Lower leg skin (tissue), 3 donors: ENCODE results near the gene ABCD2.

ENCODE experiments used
- POLR2A ChIP-seq, 2 donors: fragments of 450-650 bp; IDR thresholded peaks; one replicate each; pipeline ENCODE4 v1.6.1; 2016 to 2017; ENCODE audit warnings: antibody characterized with exemption in 2 of 2, mild to moderate bottlenecking in 1 of 2, moderate library complexity in 1 of 2
- TF ChIP-seq, protein P1 (sequence below), 3 donors: fragments of 450-650 bp; IDR thresholded peaks; one replicate each; pipeline ENCODE4 v1.5.1; 2016; ENCODE audit warnings: antibody characterized with exemption in 3 of 3, mild to moderate bottlenecking in 3 of 3, moderate library complexity in 2 of 3

DNA sequence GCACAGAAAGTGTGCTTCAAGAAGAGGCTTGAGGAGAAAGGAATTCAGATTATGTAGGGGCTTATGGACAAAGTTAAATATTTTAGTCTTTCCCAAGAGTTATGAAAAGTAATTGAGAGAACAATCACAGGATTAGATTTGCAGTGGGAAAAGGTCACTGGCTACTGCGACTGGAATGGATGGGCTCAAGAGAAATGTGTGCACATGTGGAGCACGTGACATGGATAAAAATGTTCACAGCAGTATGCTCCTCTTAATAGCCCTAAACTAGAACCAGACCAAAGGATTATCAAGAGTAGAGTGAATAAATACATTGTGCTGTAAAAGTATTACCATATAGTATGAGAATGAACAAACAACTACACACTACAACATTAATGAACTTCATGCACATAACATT, 78.1 kb downstream of the ABCD2 start:
- TF ChIP-seq, protein P1, sequence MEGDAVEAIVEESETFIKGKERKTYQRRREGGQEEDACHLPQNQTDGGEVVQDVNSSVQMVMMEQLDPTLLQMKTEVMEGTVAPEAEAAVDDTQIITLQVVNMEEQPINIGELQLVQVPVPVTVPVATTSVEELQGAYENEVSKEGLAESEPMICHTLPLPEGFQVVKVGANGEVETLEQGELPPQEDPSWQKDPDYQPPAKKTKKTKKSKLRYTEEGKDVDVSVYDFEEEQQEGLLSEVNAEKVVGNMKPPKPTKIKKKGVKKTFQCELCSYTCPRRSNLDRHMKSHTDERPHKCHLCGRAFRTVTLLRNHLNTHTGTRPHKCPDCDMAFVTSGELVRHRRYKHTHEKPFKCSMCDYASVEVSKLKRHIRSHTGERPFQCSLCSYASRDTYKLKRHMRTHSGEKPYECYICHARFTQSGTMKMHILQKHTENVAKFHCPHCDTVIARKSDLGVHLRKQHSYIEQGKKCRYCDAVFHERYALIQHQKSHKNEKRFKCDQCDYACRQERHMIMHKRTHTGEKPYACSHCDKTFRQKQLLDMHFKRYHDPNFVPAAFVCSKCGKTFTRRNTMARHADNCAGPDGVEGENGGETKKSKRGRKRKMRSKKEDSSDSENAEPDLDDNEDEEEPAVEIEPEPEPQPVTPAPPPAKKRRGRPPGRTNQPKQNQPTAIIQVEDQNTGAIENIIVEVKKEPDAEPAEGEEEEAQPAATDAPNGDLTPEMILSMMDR (IDR thresholded peaks at IDR 0.05) = no peak
- TF ChIP-seq POLR2A (IDR thresholded peaks at IDR 0.05) = no peak
